CD1c-positive myeloid dendritic cell (primary cell): ENCODE results near the gene PTPRU.

ENCODE experiments used
- DNase-seq: peaks from one replicate; pipeline ENCODE4 v3.0.0-alpha.2; 2016; ENCODE audit errors: extremely low spot score

The PTPRU gene

DNA sequence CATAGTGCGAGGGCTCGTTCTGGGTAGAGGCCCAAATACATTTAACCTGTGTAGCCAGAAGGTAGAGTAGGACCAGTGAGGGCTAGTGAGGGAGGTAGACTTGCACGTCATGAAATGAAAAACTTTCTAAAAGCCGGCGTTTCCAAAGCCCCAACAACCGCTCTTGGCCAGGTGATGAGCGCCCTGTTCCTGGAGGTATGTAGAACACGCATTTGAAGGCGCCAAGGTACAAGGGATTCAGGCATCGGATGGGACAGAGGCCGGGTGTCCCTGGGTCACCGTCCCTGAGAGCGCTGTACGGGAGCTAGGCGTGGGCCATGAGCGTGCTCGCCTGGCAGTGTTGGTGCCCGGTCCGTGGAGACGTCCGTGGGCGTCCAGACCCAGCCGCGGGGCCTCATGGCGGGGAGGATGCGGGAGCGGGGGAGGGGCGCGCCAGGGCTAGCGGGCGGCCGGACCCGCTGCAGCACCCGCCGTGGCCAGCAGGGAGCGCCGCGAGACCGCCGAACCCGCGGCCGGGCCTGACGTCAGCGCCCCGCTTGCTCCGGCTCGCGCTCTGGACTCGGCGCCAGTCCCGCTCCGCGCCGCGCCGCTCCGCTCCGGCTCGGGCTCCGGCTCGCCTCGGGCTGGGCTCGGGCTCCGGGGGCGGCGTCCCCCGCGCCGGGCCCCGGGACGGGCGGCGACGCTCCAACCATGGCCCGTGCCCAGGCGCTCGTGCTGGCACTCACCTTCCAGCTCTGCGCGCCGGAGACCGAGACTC, at the start of gene PTPRU:
Gene PTPRU (plus strand): TSS at position 568 of the 757 bp plus-strand sequence. CDS start 123 bp downstream, at position 691.
- peak; percentile 87 for DNase-seq

DNA sequence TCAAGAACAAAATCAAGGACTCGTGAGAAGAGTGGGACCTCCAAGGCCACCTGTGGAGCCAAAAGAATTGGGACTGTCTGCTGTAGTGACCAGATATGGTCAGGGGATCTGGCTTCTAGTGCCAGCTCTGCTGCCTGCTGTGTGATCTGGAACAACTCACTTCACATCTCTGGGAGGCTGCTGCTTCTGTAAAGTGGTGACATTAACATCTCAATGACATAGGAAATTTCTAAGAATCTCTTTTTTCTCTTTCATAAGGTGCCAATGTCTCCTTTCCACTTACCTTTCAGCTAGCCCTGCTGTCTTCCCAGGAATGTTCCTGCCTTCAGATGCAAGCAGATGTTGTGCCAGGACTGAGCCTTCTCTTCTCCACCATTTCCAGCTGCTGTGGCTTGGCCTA, 49.6 kb upstream of the PTPRU start:
- no peak for DNase-seq

DNA sequence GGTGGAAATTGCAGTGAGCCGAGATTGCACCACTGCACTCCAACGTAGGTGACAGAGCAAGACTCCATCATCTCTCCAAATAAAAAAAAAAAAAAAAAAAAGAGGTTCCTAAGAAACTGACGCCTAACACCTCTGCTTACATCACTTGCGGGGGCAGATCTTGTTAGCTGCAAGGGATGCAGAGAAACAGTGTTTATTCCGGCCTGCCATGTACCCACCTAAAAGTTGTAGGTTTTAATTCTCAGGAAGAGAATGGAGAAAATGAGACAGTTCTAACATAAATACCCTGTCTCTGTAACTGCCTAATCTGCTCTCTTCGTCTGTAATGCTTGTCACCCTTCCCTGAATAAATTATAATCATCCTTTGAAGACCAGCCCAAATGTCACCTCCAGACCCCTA, 45.6 kb upstream of the PTPRU start:
- no peak for DNase-seq

DNA sequence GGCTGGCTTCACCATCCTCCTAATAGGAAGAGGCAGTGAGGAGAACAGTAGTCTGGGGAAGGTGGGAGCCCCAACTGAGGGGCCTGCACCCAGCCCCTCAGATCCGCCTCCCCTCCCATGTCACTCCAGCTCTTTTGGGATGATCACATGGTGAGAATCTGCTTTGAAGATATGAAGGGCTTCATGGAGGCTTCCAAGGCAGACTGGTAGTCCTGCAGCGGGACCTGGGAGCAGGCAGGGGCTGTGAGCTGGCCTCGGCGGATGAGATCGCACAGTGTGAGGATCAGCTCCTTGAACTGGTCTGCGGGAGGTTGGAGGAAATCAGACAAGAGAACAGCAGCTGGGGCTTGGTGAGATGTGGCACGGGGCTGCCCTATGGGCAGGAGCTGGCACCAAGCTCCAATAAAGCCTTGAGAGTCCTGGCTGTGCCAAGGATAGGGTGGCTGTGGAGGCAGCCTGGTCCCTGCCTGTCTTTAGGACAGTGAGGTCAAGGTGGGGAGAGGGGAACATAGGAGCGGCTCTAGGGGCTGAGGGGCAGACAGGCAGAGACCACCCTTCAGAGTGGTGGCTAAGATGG, 42.4 kb upstream of the PTPRU start:
- no peak for DNase-seq

DNA sequence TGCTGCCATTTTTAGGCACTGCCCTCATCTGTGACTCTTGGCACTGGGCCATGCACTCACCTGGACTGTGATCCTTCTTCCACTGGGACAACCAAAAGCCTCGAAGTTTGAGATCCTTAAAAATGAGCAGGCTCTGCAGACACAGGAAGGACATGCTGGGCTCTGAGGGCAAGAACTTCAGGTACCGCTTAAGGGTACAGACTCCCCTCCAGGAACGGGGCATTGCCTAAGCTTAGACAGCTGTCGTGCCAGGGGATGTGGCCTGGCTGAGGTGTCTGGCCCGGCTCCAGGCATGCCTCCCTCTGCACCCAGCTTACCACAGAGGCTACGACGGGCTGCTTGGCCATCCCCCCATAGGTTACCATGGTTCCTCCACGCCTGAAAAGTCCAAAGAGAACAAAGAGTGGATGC, 40.4 kb upstream of the PTPRU start:
- no peak for DNase-seq

DNA sequence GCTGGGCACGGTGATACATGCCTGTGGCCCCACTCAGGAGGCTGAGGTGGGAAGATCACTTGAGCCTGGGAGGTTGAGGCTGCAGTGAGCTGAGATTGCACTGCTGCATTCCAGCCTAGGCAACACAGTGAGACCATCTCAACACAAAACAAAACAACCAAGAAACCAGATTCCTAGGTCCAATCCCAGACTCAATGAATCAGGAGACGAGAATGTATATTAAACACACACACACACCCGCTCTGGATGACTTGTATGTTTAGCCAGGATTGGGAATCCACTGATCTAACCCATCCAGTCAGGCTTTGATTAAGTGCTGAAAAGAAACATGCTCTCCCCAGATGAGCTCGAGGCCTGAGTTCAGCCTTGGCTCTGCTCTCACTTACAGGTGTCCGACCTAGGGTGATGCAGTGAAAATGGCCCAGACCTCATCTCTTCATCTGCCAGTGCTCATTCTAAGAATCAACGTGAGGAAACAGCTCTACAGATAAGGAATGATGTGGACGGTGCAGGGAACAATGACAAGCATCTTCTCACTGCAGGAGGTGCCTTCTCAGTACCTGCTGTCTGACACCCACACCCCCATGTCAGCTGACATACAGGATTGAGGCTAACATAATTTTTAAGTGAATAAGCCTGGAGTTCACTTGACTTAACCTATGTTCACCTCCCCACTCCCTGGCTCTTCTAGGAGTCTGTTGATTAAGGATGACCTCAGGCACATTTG, 39.3 kb upstream of the PTPRU start:
- DNase-seq: no peak

DNA sequence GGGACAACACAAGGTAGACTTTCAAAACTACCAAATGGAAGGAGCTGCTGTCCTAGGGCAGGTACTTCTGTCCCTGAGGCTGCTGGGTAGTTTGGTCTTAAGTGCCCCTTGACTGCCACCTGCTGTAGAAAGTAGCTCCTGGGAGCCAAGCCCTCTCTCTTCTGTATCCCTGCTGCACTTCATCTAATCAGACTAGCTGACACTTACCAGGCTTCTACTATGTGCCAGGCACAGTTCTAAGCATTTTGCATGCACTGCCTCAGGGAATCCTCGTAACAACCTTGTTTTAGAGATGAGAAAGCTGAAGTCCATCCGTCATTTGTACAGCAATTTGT, 38.8 kb upstream of the PTPRU start:
- no peak for DNase-seq

DNA sequence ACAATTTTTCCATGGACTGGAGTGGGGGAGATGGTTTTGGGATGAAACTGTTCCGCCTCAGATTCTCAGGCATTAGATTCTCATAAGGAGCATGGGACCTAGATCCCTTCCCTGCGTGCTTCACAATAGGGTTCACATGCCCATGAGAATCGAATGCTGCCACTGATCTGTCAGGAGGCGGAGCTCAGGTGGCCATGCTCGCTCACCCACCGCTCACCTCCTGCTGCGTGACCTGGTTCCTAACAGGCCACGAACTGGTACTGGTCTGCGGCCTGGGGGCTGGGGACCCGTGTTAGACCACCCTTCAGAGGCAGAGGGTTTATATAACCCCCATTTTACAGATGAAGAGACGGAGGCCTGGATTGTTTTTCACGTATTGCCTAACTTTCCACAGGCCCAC, 38.3 kb upstream of the PTPRU start:
- no peak for DNase-seq

DNA sequence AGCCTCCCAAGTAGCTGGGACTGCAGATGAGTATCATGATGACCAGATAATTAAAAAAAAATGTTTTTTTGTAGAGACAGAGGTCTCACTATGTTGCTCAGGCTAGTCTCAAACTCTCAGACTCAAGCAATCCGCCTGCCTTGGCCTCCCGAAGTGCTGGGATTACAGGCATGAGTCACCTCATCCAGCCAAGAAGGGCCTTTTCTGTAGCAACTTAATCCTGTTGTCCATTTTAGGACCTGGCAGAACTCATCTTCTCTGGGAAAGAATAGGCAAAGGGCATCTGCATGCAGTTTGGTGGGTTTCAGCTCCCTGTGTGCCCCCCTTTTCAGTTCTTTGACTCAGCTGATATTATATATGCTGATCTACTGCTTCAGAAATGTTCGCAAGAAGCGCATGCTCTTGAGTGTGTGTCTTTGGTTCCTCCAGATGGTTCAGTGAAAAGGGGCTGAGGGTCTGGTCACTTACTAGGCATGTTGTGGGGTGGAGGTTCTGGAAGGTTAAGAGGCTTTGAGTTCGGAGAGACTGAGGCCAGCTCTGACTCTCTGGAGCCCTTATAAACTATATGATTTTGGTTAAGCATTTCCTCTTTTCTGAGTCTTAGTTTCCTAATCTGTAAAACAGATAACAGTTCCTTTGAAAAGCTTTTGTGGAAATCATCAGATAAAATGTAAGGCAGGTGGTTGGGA, 35.3 kb upstream of the PTPRU start:
- no peak for DNase-seq

DNA sequence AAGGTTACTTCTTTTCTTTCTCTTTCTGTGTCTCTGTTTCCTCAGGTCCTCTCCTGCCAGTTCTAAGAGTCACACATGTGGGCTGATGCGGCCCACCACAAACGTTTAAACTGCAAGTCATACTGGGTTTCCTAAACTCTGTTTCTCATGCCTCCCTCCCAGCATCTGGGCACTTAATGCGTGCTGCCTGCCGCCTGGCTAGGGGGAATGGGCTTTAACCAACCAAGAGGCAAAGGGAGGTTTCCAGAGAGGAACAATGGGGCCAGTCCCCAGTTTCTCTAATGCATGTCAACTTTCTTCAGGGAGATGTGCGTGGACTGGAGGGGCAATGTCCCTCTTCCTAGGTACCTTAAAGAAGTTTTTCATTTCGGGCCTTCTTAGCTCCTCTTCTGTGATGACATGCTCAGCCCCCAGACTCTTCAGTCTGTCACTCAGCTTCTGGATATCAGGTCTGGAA, 34.7 kb upstream of the PTPRU start:
- DNase-seq: no peak

DNA sequence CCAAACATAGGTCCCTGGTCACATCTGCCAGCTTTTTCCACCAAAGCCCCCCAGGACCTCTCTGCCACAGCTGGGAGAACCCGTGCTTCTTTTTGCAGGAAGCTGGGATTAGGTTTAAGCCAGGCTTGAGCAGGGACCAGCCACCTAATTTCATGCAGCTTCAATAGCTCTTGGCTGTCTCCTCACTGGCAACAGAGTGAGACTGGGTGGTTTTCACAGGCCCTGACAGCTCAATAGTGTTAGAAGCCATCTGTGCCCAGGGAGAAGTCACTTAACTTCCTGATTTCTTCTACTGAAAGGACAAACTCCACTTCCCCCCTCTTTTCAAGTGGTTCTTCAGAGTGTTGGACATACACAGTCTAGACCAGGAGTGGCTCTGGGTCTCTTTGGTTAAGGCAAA, 34.3 kb upstream of the PTPRU start:
- peak; percentile 56 for DNase-seq

DNA sequence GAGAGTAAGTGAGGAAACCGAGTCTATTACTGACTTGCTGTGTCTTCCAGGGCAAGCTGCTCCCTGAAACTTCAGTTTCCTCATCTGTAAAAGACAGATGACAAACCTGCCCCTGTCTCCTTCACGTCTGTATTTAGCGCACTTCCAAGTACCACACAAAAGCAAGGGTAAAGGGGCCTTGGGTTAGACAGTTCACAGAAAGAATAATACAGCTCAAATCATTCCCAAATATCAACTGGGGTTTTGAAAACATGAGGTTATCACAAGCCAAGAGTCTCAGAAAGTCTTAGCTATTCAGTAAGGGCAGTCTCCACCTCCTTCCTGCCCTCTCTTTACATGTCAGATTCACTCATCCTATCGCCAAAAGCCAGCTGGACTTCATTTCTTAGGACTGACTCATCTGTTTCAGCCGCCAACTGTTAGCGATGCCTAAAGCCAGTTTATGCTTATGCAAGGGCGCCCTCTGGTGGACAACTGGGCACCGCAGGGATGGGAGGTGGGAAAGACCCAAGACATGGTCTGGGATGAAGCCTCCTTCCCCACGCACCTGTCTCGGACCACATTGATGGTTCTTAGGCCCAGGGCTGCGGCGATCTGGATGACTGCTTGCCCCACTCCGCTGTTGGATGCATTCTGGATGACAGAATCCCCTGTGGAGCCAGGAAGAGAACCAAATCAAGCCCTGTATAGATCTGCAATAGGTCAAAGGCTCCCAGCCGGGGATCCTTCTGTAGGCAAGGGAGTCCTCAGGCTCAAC, 33.6 kb upstream of the PTPRU start:
- DNase-seq: peak; percentile 94

DNA sequence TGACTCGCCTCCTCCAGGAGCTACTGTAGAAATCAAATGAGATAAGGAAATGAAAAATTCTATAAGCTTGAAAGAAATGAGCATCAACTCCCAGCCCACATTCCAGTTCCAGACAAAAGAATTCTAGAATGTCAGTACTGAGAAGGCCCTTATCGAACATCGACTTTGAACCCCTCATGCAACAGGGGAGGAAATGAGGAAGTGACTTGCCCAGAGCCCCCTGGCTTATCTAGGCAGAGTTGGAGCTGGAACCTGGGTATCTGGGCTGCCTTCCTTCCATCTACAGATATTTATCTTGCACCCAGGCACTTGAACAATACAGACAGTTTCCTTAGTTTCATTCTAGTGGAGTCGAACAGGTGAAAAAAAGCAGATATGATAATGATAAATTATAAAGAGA, 27.9 kb upstream of the PTPRU start:
- DNase-seq: no peak

DNA sequence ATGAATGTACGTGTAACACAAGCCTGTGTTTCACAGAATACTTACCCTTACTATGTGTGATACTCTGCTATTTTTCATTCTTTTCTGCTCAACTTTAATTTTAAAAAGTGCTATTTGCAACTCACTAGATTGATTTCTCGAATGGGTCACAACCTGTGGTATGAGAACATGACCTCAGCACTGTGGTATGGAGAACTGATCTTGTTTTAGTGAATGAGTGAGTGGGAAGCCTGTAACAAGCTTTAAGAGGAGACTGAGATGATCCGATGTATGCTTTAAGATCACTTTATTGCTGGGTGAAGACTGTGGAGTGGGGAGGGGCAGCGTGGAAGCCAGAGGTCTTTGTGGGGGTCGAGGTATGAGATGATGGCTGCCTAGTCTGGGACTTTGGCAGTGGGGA, 27.1 kb upstream of the PTPRU start:
- DNase-seq: no peak

DNA sequence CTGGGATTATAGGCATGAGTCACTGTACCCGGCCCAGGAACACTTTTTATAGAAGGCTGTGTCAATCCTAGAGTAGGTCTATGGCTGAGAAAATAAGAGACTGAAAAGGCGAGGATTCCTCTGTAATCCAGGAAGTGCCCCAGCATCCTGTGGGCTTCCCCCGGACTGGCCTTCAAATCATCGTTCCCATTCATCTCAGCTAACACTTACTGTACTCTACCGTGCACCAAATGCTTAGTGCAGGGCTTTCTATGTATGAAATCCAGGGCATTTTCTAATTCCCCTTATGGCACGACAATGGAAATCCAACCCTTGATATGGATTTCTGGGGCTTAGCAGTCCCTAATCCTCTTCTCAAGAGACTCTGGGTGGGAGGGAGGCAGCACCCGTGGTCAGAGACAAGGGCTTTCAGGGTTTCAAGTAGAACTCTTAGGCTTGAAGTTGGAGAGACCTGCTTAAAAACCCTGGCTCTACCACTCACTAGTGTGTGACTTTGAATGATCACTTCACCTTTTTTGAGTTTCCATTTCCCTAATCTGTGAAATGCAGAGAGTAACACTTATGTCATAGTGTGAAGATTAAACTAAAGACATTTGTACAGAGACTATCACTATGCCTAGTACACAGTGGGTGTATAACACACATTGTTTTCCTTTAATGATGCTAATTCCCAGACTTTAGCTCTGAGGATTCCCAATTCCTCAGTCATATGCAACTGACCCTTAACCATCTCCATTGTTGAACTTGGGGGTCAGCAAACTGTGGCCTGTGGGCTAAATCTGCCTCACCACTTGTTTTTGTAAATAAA, 25.8 kb upstream of the PTPRU start:
- no peak for DNase-seq

DNA sequence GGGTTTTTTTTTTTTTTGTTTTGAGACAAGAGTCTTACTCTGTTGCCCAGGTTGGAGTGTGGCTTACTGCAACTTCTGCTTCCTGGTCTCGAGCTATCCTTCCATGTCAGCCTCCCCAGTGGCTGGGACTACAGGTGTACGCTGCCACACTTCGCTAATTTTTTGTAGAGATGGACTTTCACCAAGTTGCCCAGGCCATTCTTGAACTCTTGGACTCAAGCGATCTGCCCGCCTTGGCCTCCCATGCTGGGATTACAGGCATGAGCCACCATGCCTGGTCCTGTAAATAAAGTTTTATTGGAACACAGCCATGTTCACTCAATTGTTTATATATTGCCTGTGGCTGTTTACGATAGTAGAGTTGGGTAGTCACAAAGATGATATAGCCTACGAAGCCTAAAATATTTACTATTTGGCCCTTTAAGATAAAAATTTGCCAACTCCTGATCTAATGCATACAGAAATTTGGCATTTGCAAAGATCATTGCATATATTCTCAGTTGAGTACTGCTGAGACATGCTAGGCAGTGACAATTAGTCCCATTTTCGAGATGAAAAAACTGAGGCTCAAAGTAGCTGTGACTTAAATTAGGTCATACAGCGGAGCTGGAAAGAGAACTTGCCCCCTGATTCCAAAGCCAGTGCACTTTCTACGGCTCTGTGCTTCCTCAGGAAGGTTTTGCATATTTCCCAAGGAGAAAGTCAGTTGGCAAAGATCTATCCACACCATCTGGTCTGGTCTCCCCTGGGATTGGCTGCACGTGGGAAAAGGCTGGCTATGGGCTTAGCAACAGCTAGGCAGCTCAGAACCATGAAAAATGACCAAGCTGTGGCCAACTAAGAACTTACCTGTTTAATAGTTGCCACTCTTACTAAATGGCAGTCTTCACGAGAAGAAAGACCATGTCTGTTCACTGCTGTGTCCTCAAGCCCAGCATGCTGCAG, 25.0 kb upstream of the PTPRU start:
- DNase-seq: no peak

DNA sequence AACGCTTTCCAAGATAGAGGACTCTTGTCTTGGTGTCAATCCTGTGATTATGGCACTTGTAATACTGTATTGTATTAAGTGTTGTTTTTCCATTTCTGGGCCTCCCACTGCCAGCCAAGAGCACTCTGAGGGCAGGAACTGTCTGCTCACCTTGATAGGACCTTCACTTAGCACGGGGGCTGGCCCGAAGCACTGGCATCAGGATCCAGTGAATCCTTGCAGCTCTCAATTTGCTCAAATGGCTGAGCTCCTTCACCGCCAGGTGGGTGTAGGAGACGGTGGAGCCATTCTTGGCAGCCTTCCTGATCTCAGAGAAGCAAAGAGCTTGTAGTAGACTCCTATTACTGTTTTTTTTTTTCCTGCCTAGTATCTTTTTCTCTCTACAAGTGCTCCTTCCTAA, 23.3 kb upstream of the PTPRU start:
- DNase-seq: no peak

DNA sequence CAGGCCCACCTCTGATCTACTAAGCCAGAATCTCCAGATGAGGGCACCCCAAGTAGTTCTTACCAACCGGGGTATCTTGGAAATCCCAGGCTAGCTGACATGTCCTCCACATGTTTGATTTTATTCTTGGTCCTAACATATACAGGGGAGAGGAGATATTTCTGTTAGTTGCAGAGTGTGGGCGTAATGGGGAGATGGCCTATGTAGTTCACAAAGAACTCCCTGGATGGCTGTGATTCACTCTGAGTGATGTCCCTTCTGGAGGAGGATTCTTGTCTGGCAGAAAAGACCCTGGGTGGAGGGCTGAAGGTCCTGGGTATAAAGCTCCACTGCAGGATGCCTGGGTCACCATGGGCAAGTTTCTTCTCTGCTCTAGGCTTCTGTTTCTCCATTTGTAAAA, 18.7 kb upstream of the PTPRU start:
- no peak for DNase-seq

DNA sequence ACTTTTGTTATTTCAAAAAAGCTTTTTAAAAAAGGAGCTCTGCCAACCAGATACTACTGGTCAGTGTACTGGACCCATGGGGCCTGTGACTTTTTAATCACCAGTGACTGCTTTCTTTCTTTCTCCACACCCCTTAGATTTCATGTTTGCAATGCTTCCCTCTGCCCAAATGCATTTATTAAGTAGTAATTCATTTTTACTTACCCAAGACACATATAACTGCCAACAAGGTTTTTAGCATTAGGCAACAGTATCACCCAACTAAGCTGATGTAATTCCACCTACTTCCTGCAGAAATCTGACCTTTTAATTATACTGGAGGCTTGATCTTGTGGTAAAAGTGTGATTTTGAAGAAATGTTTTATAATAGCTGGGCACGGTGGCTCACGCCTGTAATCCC, 18.1 kb upstream of the PTPRU start:
- no peak for DNase-seq

DNA sequence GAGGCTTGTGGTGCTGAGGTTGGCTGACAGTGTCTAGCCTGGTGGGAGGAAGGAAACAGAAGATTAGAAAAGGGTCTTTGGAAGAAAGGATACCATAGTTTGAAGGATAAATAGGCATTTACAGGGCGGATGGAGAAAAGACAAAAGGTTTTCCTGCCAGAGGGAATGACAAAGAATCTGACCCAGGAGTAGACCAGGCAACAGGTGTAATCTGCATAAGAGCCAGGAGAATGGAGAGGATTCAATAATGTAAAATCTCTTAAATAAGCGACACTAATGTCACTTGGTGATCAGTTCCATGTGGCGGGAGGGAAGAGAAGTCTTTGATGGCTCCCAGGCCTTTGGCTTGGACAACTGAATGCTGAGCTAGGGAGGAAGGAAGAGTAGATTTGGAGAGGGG, 15.0 kb upstream of the PTPRU start:
- no peak for DNase-seq
